Measurements from ENCODE around the gene HELZ2.

The HELZ2 gene

DNA sequence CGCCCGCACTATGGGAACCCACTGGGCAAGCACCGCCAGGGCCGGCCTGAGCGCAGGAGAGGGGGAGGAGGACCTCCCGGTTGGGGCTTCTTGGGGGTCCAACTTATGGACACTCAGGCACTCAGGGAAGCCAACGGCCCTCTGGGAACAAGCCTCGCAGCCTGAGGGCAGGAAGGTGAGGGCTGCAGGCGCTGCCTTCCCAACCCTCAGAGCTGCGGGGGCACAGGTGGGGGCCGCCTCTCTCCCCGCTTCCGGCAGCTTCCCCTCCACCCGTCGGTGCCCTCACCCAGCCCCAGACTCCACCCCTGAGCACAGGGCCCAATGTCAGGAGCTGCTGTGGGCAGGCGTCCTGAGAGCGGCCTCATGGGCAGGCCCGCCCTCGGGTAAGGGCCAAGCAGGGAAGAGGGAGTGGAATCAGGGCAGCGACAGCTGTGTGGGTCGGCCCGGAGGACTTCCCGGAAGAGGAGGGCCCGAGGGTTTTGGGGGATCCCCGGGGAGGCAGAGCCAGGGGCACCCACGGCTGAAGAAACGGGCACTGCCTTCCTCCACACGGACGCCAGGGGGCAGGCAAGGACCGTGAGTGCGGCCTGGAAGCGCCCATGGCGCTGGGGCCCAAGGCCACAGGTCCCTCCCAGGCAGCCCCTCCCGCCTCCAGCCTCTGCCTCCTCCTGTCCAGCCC lies 36.4 kb downstream of the HELZ2 start (continued):
- TF ChIP-seq ZNF266 (tag by site-specific recombination; IDR thresholded peaks at IDR 0.05; ENCODE audit: low read depth) (no peak), ZNF830 (tag by site-specific recombination; IDR thresholded peaks at IDR 0.05; ENCODE audit: low read depth) (no peak), ZNF707 (tag by site-specific recombination; IDR thresholded peaks at IDR 0.05) (no peak)

- Histone ChIP-seq H3K27ac (ENCODE audit: extremely low read depth, low read depth, low read length) (no peak within 1 kb of the TSS), H3K4me3 (ENCODE audit: low read depth, low read length) (peak within 1 kb of the TSS; percentile 23), H3K9me3 (ENCODE audit: control insufficient read depth, insufficient read depth, low read depth, low read length) (no peaks in the 10 kb centered on the region), H3K4me1 (ENCODE audit: control insufficient read depth, insufficient read depth, low read length) (no peaks in the 10 kb centered on the region), H3K36me3 (ENCODE audit: control insufficient read depth in 2 of 2, insufficient read depth in 1 of 2, low read length in 2 of 2) (no peaks in the 10 kb centered on the region)
- ChIA-PET POLR2A (interaction anchor here (0.9 to 3.2 kb wide), 5 partner anchors 16 to 528 kb away, joined by 3 to 12 read pairs (median 3); partner anchors contain the start of genes HELZ2 and PPDPF), CTCF (interaction anchor here (0.6 to 2.5 kb wide), 15 partner anchors 9 to 699 kb away, joined by 3 to 9 read pairs (median 4); partner anchors contain the start of genes PRPF6 and SAMD10)
- TF ChIP-seq KLF1 (tag by site-specific recombination; IDR thresholded peaks at IDR 0.05) (0 out of 2 replicates have a peak, but pooled peaks have one; percentile 8), SP2 (tag by site-specific recombination; IDR thresholded peaks at IDR 0.05) (0 out of 2 replicates have a peak, but pooled peaks have one; percentile 3), ZEB2 (tag by site-specific recombination; IDR thresholded peaks at IDR 0.05) (no peak), RBAK (tag by site-specific recombination; IDR thresholded peaks at IDR 0.05) (no peak), ZNF404 (tag by site-specific recombination; IDR thresholded peaks at IDR 0.05) (no peak), GFI1B (tag by site-specific recombination; IDR thresholded peaks at IDR 0.05) (no peak), KLF9 (tag by site-specific recombination; IDR thresholded peaks at IDR 0.05; ENCODE audit: low read depth) (0 out of 2 replicates have a peak, but pooled peaks have one; percentile 23)
These were observed 37.0 kb downstream of the HELZ2 start, which contains the start of gene PTK6 for GRCh38 chr20:63536997-63537524. PTK6 (minus strand) TSS chr20:63537376; CDS start chr20:63537314, 62 bp downstream.

DNA sequence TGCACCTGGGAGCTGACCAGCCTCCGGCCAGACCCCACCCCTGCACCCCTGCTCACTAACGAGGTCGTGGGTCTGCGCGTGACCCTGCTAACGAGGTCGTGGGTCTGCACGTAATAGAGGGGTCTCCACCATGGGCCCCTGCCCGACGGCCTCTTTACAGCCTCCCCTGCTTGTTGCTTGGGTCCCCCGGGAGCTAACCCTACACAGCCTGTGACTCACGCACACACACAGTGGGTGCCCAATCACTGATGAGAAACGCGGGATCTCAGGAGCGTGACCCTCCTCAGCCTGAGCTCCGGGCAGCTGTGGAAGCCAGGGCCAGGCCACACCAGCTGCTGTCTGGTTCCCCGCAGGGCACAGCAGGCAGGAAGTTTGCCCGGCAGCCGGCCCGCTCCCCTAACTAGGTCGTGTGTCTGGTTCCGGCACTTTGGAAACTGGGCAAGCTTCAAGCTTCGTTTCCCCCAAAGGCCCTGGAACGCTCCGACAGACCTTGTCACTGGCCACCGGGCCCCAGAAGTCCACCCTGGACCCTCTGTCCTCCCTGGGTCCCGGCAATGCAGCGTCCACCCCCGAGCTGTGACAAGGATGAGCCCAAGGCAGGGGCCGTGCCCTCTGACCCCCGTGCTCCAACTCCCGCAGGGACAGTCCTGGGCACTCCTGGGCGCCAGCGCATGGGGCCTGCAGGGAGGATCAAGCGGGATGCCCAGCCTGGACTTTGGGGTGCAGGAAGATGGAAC lies 37.6 kb downstream of the HELZ2 start:
- Histone ChIP-seq H3K4me1 (ENCODE audit: control insufficient read depth, insufficient read depth, low read length) (no peaks in the 10 kb centered on the region), H3K9me3 (ENCODE audit: control insufficient read depth, insufficient read depth, low read depth, low read length) (no peaks in the 10 kb centered on the region), H3K36me3 (ENCODE audit: control insufficient read depth in 2 of 2, insufficient read depth in 1 of 2, low read length in 2 of 2) (no peaks in the 10 kb centered on the region), H3K4me3 (ENCODE audit: low read depth, low read length) (no peak overlapping the region), H3K27ac (ENCODE audit: extremely low read depth, low read depth, low read length) (no peak overlapping the region)
- ChIA-PET POLR2A (interaction anchor here (1.0 kb wide), 2 partner anchors 15 to 16 kb away, joined by 3 read pairs; partner anchors contain the start of gene PPDPF), CTCF (interaction anchor here (0.6 to 2.5 kb wide), 9 partner anchors 13 to 700 kb away, joined by 3 to 9 read pairs (median 3); partner anchors contain the start of genes PRPF6 and SAMD10)
- TF ChIP-seq ZBTB17 (tag by site-specific recombination; IDR thresholded peaks at IDR 0.05) (no peak), ZNF121 (tag by site-specific recombination; IDR thresholded peaks at IDR 0.05) (0 out of 2 replicates have a peak, but pooled peaks have one; percentile 26), BCL11A (tag by site-specific recombination; IDR thresholded peaks at IDR 0.05; ENCODE audit: low read depth) (0 out of 2 replicates have a peak, but pooled peaks have one; percentile 12), ZIC2 (tag by site-specific recombination; IDR thresholded peaks at IDR 0.05) (peak; percentile 81), ZNF600 (tag by site-specific recombination; IDR thresholded peaks at IDR 0.05) (0 out of 2 replicates have a peak, but pooled peaks have one; percentile 31), KLF17 (tag by site-specific recombination; IDR thresholded peaks at IDR 0.05) (no peak), ZNF184 (tag by site-specific recombination; IDR thresholded peaks at IDR 0.05) (no peak), ZSCAN5A (tag by site-specific recombination; IDR thresholded peaks at IDR 0.05) (no peak), BCL11B (tag by site-specific recombination; IDR thresholded peaks at IDR 0.05; ENCODE audit: low read depth) (peak; percentile 15; the same call in 1 of the 2 replicates), SP2 (tag by site-specific recombination; IDR thresholded peaks at IDR 0.05) (0 out of 2 replicates have a peak, but pooled peaks have one; percentile 12), ZEB2 (tag by site-specific recombination; IDR thresholded peaks at IDR 0.05) (0 out of 2 replicates have a peak, but pooled peaks have one; percentile 26), IKZF3 (tag by site-specific recombination; IDR thresholded peaks at IDR 0.05) (0 out of 2 replicates have a peak, but pooled peaks have one; percentile 9), SCRT2 (tag by site-specific recombination; IDR thresholded peaks at IDR 0.05) (0 out of 2 replicates have a peak, but pooled peaks have one; percentile 10)
- TF ChIP-seq, protein P1, sequence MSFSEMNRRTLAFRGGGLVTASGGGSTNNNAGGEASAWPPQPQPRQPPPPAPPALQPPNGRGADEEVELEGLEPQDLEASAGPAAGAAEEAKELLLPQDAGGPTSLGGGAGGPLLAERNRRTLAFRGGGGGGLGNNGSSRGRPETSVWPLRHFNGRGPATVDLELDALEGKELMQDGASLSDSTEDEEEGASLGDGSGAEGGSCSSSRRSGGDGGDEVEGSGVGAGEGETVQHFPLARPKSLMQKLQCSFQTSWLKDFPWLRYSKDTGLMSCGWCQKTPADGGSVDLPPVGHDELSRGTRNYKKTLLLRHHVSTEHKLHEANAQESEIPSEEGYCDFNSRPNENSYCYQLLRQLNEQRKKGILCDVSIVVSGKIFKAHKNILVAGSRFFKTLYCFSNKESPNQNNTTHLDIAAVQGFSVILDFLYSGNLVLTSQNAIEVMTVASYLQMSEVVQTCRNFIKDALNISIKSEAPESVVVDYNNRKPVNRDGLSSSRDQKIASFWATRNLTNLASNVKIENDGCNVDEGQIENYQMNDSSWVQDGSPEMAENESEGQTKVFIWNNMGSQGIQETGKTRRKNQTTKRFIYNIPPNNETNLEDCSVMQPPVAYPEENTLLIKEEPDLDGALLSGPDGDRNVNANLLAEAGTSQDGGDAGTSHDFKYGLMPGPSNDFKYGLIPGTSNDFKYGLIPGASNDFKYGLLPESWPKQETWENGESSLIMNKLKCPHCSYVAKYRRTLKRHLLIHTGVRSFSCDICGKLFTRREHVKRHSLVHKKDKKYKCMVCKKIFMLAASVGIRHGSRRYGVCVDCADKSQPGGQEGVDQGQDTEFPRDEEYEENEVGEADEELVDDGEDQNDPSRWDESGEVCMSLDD (tag by site-specific recombination; IDR thresholded peaks at IDR 0.05), result 0 out of 2 replicates have a peak, but pooled peaks have one; percentile 7
- TF ChIP-seq, protein P2, sequence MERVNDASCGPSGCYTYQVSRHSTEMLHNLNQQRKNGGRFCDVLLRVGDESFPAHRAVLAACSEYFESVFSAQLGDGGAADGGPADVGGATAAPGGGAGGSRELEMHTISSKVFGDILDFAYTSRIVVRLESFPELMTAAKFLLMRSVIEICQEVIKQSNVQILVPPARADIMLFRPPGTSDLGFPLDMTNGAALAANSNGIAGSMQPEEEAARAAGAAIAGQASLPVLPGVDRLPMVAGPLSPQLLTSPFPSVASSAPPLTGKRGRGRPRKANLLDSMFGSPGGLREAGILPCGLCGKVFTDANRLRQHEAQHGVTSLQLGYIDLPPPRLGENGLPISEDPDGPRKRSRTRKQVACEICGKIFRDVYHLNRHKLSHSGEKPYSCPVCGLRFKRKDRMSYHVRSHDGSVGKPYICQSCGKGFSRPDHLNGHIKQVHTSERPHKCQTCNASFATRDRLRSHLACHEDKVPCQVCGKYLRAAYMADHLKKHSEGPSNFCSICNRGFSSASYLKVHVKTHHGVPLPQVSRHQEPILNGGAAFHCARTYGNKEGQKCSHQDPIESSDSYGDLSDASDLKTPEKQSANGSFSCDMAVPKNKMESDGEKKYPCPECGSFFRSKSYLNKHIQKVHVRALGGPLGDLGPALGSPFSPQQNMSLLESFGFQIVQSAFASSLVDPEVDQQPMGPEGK (tag by site-specific recombination; IDR thresholded peaks at IDR 0.05), result 0 out of 2 replicates have a peak, but pooled peaks have one; percentile 13

All from HEK293 (cell line).